Mesenchymal stem cell (in vitro differentiated cells and primary cell): Measurements from ENCODE around the gene ZNF568.

Experiments
- DNase-seq: peaks from one replicate; pipeline ENCODE4 v3.0.0-alpha.2; 2013
- H2AFZ ChIP-seq: one replicate; pipeline ENCODE4 v1.6.1; 2013; ENCODE audit warnings: low read depth, mild to moderate bottlenecking, control low read depth, inconsistent platforms, low read length, moderate library complexity
- H2AK5ac ChIP-seq: 2 replicates; pipeline ENCODE4 v1.6.1; 2013; ENCODE audit warnings: low read length, moderate library complexity, mild to moderate bottlenecking, inconsistent platforms; ENCODE audit not compliant: severe bottlenecking
- H2BK120ac ChIP-seq: one replicate; pipeline ENCODE4 v1.6.1; 2013; ENCODE audit warnings: low read depth, mild to moderate bottlenecking, inconsistent platforms, low read length, moderate library complexity
- H2BK12ac ChIP-seq, 2 experiments: one replicate each; pipeline ENCODE4 v1.6.1; 2013; ENCODE audit warnings: inconsistent platforms in 2 of 2, low read length in 2 of 2, mild to moderate bottlenecking in 2 of 2, moderate library complexity in 2 of 2, control low read depth in 1 of 2
- H2BK15ac ChIP-seq: one replicate; pipeline ENCODE4 v1.6.1; 2013; ENCODE audit warnings: mild to moderate bottlenecking, low read depth, inconsistent platforms; ENCODE audit not compliant: poor library complexity, severe bottlenecking
- H2BK5ac ChIP-seq: 2 replicates; pipeline ENCODE4 v1.6.1; 2013; ENCODE audit warnings: low read depth, mild to moderate bottlenecking, low read length, control low read depth, inconsistent platforms; ENCODE audit not compliant: poor library complexity, severe bottlenecking
- H3K14ac ChIP-seq, 2 experiments: one replicate each; pipeline ENCODE4 v1.6.1; 2013; ENCODE audit warnings: inconsistent platforms in 2 of 2, low read length in 2 of 2, control low read depth in 1 of 2, mild to moderate bottlenecking in 1 of 2, moderate library complexity in 1 of 2
- H3K18ac ChIP-seq, 2 experiments: one replicate each; pipeline ENCODE4 v1.6.1; 2013; ENCODE audit warnings: inconsistent platforms in 2 of 2, low read length in 2 of 2, control low read depth in 1 of 2, low read depth in 1 of 2, mild to moderate bottlenecking in 1 of 2
- H3K23ac ChIP-seq, 2 experiments: one replicate each; pipeline ENCODE4 v1.6.1; 2013; ENCODE audit warnings: inconsistent platforms in 2 of 2, low read length in 2 of 2, mild to moderate bottlenecking in 2 of 2, moderate library complexity in 2 of 2, control low read depth in 1 of 2
- H3K27ac ChIP-seq: 2 replicates; pipeline ENCODE4 v1.5.1; 2013; ENCODE audit warnings: mild to moderate bottlenecking, moderate library complexity, low read length, control low read depth, inconsistent platforms; ENCODE audit not compliant: poor library complexity, severe bottlenecking
- H3K27me3 ChIP-seq, 2 experiments: 2 replicates each; pipeline versions ENCODE4 v1.6.1 to v1.7.0; 2013; ENCODE audit warnings: low read length in 2 of 2, mild to moderate bottlenecking in 2 of 2, moderate library complexity in 2 of 2, control low read depth in 1 of 2, inconsistent platforms in 1 of 2; ENCODE audit not compliant: control insufficient read depth in 1 of 2, insufficient read depth in 1 of 2
- H3K36me3 ChIP-seq, 2 experiments: 2 replicates each; pipeline versions ENCODE4 v1.6.1 to v1.7.0; 2013; ENCODE audit warnings: low read length in 2 of 2, control low read depth in 1 of 2, inconsistent platforms in 1 of 2, low read depth in 1 of 2, mild to moderate bottlenecking in 1 of 2; ENCODE audit not compliant: insufficient read depth in 2 of 2, control insufficient read depth in 1 of 2
- H3K4ac ChIP-seq, 2 experiments: one replicate each; pipeline ENCODE4 v1.6.1; 2013; ENCODE audit warnings: inconsistent platforms in 2 of 2, low read length in 2 of 2, mild to moderate bottlenecking in 2 of 2, moderate library complexity in 2 of 2, control low read depth in 1 of 2, low read depth in 1 of 2
- H3K4me1 ChIP-seq: 2 replicates; pipeline ENCODE4 v1.6.1; 2013; ENCODE audit warnings: low read depth, low read length, control low read depth; ENCODE audit not compliant: control insufficient read depth, insufficient read depth
- H3K4me2 ChIP-seq: 2 replicates; pipeline ENCODE4 v1.6.1; 2013; ENCODE audit warnings: low read length, mild to moderate bottlenecking, inconsistent platforms; ENCODE audit not compliant: poor library complexity, severe bottlenecking
- H3K4me3 ChIP-seq, 2 experiments: 2 replicates each; pipeline versions ENCODE4 v1.5.1 to v1.7.0; 2013; ENCODE audit warnings: low read length in 2 of 2, mild to moderate bottlenecking in 2 of 2, control low read depth in 1 of 2, low read depth in 1 of 2; ENCODE audit not compliant: insufficient read depth in 1 of 2
- H3K79me1 ChIP-seq: replicated peaks from 2 replicates; pipeline ENCODE4 v1.6.1; 2013; ENCODE audit warnings: mild to moderate bottlenecking, control low read depth, low read length, inconsistent platforms; ENCODE audit not compliant: poor library complexity, severe bottlenecking
- H3K9ac ChIP-seq: 2 replicates; pipeline ENCODE4 v1.7.0; 2013; ENCODE audit warnings: mild to moderate bottlenecking, low read length, moderate library complexity
- H3K9me3 ChIP-seq: 2 replicates; pipeline ENCODE4 v1.7.0; 2013; ENCODE audit warnings: mild to moderate bottlenecking, low read length; ENCODE audit not compliant: control insufficient read depth
- H4K8ac ChIP-seq: one replicate; pipeline ENCODE4 v1.6.1; 2013; ENCODE audit warnings: inconsistent platforms, mild to moderate bottlenecking, low read length, moderate library complexity
- H4K91ac ChIP-seq: one replicate; pipeline ENCODE4 v1.6.1; 2013; ENCODE audit warnings: mild to moderate bottlenecking, low read length, inconsistent platforms
- WGBS: methylation state at CpG from one replicate; pipeline ENCODE4 v1.1.7; 2013; ENCODE audit warnings: mixed read lengths; 5-methylcytosine and 5-hydroxymethylcytosine counted together

Gene ZNF568

GRCh38 chr19:36997843-36998235 is 81.7 kb downstream of the ZNF568 start:
- Histone ChIP-seq H2BK5ac (no peak overlapping the region), H3K79me1 (no peaks in the 10 kb centered on the region), H3K9me3 (peaks cover 86% of the 10 kb centered on the region), H2AK5ac (no peak overlapping the region), H3K27ac (no peak overlapping the region), H4K91ac (no peak overlapping the region), H3K27me3 (no peaks in the 10 kb centered on the region), H3K4me3 (peak overlapping the region in 1 of 2 experiments; percentile 51), H3K14ac (no peak overlapping the region), H3K4me2 (no peak overlapping the region), H2BK12ac (no peak overlapping the region), H2AFZ (no peak overlapping the region), H2BK15ac (no peak overlapping the region), H3K36me3 (peaks cover 2 to 22% of the 10 kb centered on the region in 2 experiments), H3K4ac (no peak overlapping the region), H3K9ac (no peak overlapping the region), H3K23ac (no peak overlapping the region), H3K4me1 (no peaks in the 10 kb centered on the region), H2BK120ac (no peak overlapping the region), H4K8ac (no peak overlapping the region), H3K18ac (no peak overlapping the region)
- DNase-seq = no peak
- 73% methylated on average over 4 of the region's 7 CpGs for WGBS

GRCh38 chr19:36999313-36999712 is 83.2 kb downstream of the ZNF568 start:
- peaks cover 80% of the 10 kb centered on the region for H3K9me3 ChIP-seq
- no peak overlapping the region for H3K27ac ChIP-seq
- H3K14ac ChIP-seq = no peak overlapping the region
- no peak overlapping the region for H2BK12ac ChIP-seq
- H3K36me3 ChIP-seq = peaks cover 2 to 21% of the 10 kb centered on the region in 2 experiments
- no peak overlapping the region for H2BK15ac ChIP-seq
- H2BK5ac ChIP-seq = no peak overlapping the region
- no peak overlapping the region for H3K4ac ChIP-seq
- no peak overlapping the region for H3K9ac ChIP-seq
- no peaks in the 10 kb centered on the region for H3K79me1 ChIP-seq
- H2AFZ ChIP-seq = no peak overlapping the region
- H3K4me2 ChIP-seq = no peak overlapping the region
- no peak overlapping the region for H3K23ac ChIP-seq
- no peak overlapping the region for H3K18ac ChIP-seq
- no peaks in the 10 kb centered on the region for H3K27me3 ChIP-seq
- no peak overlapping the region for H4K8ac ChIP-seq
- H4K91ac ChIP-seq = no peak overlapping the region
- no peak overlapping the region for H2AK5ac ChIP-seq
- DNase-seq = no peak
- no peak overlapping the region for H2BK120ac ChIP-seq
- 100% methylated on average over 1 of the region's 2 CpGs for WGBS
- H3K4me3 ChIP-seq = no peak overlapping the region
- no peaks in the 10 kb centered on the region for H3K4me1 ChIP-seq

GRCh38 chr19:37007587-37008220 is 91.6 kb downstream of the ZNF568 start:
- Histone ChIP-seq H3K4me3 (peak overlapping the region in 1 of 2 experiments; percentile 55), H4K8ac (no peak overlapping the region), H2AFZ (no peak overlapping the region), H2BK12ac (no peak overlapping the region), H3K23ac (no peak overlapping the region), H3K4me1 (no peaks in the 10 kb centered on the region), H3K36me3 (no peaks in the 10 kb centered on the region), H3K79me1 (no peaks in the 10 kb centered on the region), H2BK5ac (no peak overlapping the region), H2BK120ac (no peak overlapping the region), H4K91ac (no peak overlapping the region), H3K27me3 (no peaks in the 10 kb centered on the region), H3K9ac (peak overlapping the region; percentile 68), H2BK15ac (no peak overlapping the region), H3K18ac (no peak overlapping the region), H3K27ac (no peak overlapping the region), H2AK5ac (no peak overlapping the region), H3K14ac (no peak overlapping the region), H3K9me3 (peaks cover 35% of the 10 kb centered on the region), H3K4me2 (no peak overlapping the region), H3K4ac (no peak overlapping the region)
- 93% methylated on average over 38 of the region's 48 CpGs for WGBS
- no peak for DNase-seq

GRCh38 chr19:37009871-37010270 is 93.7 kb downstream of the ZNF568 start:
- no peak overlapping the region for H2BK5ac ChIP-seq
- no peak for DNase-seq

More at GRCh38 chr19:37009871-37010270, 93.7 kb downstream of the ZNF568 start:
- H4K8ac ChIP-seq = no peak overlapping the region
- H3K27ac ChIP-seq = no peak overlapping the region
- H2BK15ac ChIP-seq = no peak overlapping the region
- H3K79me1 ChIP-seq = no peaks in the 10 kb centered on the region
- no peak overlapping the region for H3K4ac ChIP-seq
- H3K14ac ChIP-seq = no peak overlapping the region
- H2AK5ac ChIP-seq = no peak overlapping the region
- H3K23ac ChIP-seq = no peak overlapping the region
- no peaks in the 10 kb centered on the region for H3K27me3 ChIP-seq
- WGBS = 87% methylated on average over 28 of the region's 28 CpGs
- no peak overlapping the region for H3K18ac ChIP-seq
- H4K91ac ChIP-seq = no peak overlapping the region
- H2AFZ ChIP-seq = no peak overlapping the region
- no peaks in the 10 kb centered on the region for H3K36me3 ChIP-seq
- no peak overlapping the region for H3K4me2 ChIP-seq
- H3K9me3 ChIP-seq = peaks cover 33% of the 10 kb centered on the region
- no peak overlapping the region for H3K9ac ChIP-seq
- H2BK12ac ChIP-seq = no peak overlapping the region
- no peak overlapping the region for H2BK120ac ChIP-seq
- no peak overlapping the region for H3K4me3 ChIP-seq
- no peaks in the 10 kb centered on the region for H3K4me1 ChIP-seq
